Erythroblast (primary cell): Measurements from ENCODE around the gene ZNF366.

Source experiments
- GATA1 ChIP-seq: IDR thresholded peaks from 2 replicates; pipeline ENCODE4 v1.6.1; 2011; ENCODE audit warnings: low read depth, mild to moderate bottlenecking, control low read depth, low read length, moderate library complexity
- POLR2A ChIP-seq: IDR thresholded peaks from 2 replicates; pipeline ENCODE4 v1.6.1; 2011; ENCODE audit warnings: mild to moderate bottlenecking, low read length

- TF ChIP-seq POLR2A (no peak), GATA1 (no peak)
Observed at GRCh38 chr5:72470826-72471225, 36.4 kb downstream of the ZNF366 start.
